Posterior cingulate gyrus (tissue), 11 donors: ENCODE measurements around the gene SDC4.
A peak's percentile ranks its signal among the peaks of the same experiment; 100 is the strongest.

Source experiments
- DNase-seq, 10 donors: peaks; one replicate each; pipeline versions ENCODE4 v3.0.0 to v3.0.0-alpha.2; 2020 to 2021; ENCODE audit warnings: mixed read lengths in 3 of 10
- intact Hi-C: fragments of 100-400 bp; cut with DNase I; formaldehyde crosslinking; loops from one replicate; pipeline ENCODE4 v1.15.1; 2023

The SDC4 gene

GRCh38 chr20:45304464-45304999 is 43.7 kb downstream of the SDC4 start:
- intact Hi-C loops = no loop called here
- no peak for DNase-seq

GRCh38 chr20:45303586-45304463 is 44.4 kb downstream of the SDC4 start:
- intact Hi-C loops = no loop called here
- no peak for DNase-seq

- DNase-seq = no peak
- intact Hi-C loops = no loop called here
Measured at GRCh38 chr20:45301824-45302271, 46.4 kb downstream of the SDC4 start.

- DNase-seq = peak in 1 of 10 donors; percentile 62
- intact Hi-C loops = no loop called here
Measured at GRCh38 chr20:45300961-45301360, 47.3 kb downstream of the SDC4 start.

- intact Hi-C loops = no loop called here
- no peak for DNase-seq
Measured at GRCh38 chr20:45299786-45300185, 48.4 kb downstream of the SDC4 start.

GRCh38 chr20:45297786-45298497 is 50.3 kb downstream of the SDC4 start:
- intact Hi-C loops = no loop called here
- DNase-seq = peak in 1 of 10 donors; percentile 71

GRCh38 chr20:45294659-45295058 is 53.6 kb downstream of the SDC4 start:
- intact Hi-C loops = loop anchor here (5.0 kb wide), 3 partner anchors 197 to 282 kb away; no protein-coding TSS in a partner anchor
- no peak for DNase-seq

- intact Hi-C loops = loop anchor here (5.0 kb wide), 3 partner anchors 197 to 282 kb away; no protein-coding TSS in a partner anchor
- no peak for DNase-seq
Measured at GRCh38 chr20:45294003-45294368, 54.2 kb downstream of the SDC4 start.

- intact Hi-C loops = loop anchor here (5.0 kb wide), 3 partner anchors 196 to 281 kb away; no protein-coding TSS in a partner anchor
- DNase-seq = peak; percentile 58 to 97 (median 84)
Measured at GRCh38 chr20:45293041-45294002, 54.9 kb downstream of the SDC4 start.

GRCh38 chr20:45292343-45292742 is 55.9 kb downstream of the SDC4 start:
- no peak for DNase-seq
- intact Hi-C loops = loop anchor here (5.0 kb wide), 3 partner anchors 195 to 280 kb away; no protein-coding TSS in a partner anchor

GRCh38 chr20:45291526-45291925 is 56.7 kb downstream of the SDC4 start:
- no peak for DNase-seq
- intact Hi-C loops = loop anchor here (5.0 kb wide), 3 partner anchors 194 to 279 kb away; no protein-coding TSS in a partner anchor

GRCh38 chr20:45290677-45291355 is 57.4 kb downstream of the SDC4 start:
- DNase-seq = peak; percentile 61 to 97 (median 80)
- intact Hi-C loops = loop anchor here (5.0 kb wide), 3 partner anchors 194 to 279 kb away; no protein-coding TSS in a partner anchor

GRCh38 chr20:45289942-45290676 is 58.1 kb downstream of the SDC4 start:
- intact Hi-C loops = loop anchor here (5.0 kb wide), 3 partner anchors 193 to 278 kb away; no protein-coding TSS in a partner anchor
- no peak for DNase-seq

- intact Hi-C loops = no loop called here
- no peak for DNase-seq
Measured at GRCh38 chr20:45288860-45289259, 59.4 kb downstream of the SDC4 start.

- no peak for DNase-seq
- intact Hi-C loops = no loop called here
Measured at GRCh38 chr20:45288376-45288775, 59.8 kb downstream of the SDC4 start.

- intact Hi-C loops = no loop called here
- no peak for DNase-seq
Measured at GRCh38 chr20:45283551-45284057, 64.6 kb downstream of the SDC4 start.

- peak in 1 of 10 donors; percentile 67 for DNase-seq
- intact Hi-C loops = no loop called here
Measured at GRCh38 chr20:45282700-45283550, 65.3 kb downstream of the SDC4 start.
